Measurements from ENCODE around the gene NTM. TPM values are rescaled to one million over a fixed set of nuclear protein-coding genes. Genes with fewer than 3 reads are reported as not detected.
A peak's percentile ranks its signal among the peaks of the same experiment; 100 is the strongest.

NTM gene
- total RNA-seq, 1 donor from 2014 or later, result 82.7 TPM

GRCh38 chr11:131746201-131746600 is 375.8 kb downstream of the NTM start:
- H3K9me3 Mint-ChIP-seq (ENCODE audit: unreplicated experiment), result no peaks in the 10 kb centered on the region
- H3K4me3 Mint-ChIP-seq (ENCODE audit: unreplicated experiment), result no peak overlapping the region
- no peaks in the 10 kb centered on the region for H3K36me3 Mint-ChIP-seq (ENCODE audit: unreplicated experiment)
- TF ChIP-seq, protein P1, sequence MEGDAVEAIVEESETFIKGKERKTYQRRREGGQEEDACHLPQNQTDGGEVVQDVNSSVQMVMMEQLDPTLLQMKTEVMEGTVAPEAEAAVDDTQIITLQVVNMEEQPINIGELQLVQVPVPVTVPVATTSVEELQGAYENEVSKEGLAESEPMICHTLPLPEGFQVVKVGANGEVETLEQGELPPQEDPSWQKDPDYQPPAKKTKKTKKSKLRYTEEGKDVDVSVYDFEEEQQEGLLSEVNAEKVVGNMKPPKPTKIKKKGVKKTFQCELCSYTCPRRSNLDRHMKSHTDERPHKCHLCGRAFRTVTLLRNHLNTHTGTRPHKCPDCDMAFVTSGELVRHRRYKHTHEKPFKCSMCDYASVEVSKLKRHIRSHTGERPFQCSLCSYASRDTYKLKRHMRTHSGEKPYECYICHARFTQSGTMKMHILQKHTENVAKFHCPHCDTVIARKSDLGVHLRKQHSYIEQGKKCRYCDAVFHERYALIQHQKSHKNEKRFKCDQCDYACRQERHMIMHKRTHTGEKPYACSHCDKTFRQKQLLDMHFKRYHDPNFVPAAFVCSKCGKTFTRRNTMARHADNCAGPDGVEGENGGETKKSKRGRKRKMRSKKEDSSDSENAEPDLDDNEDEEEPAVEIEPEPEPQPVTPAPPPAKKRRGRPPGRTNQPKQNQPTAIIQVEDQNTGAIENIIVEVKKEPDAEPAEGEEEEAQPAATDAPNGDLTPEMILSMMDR (IDR thresholded peaks at IDR 0.05), result no peak
- peaks cover 25% of the 10 kb centered on the region for H3K4me1 Mint-ChIP-seq (ENCODE audit: unreplicated experiment)
- H3K27ac Mint-ChIP-seq (ENCODE audit: unreplicated experiment), result no peak overlapping the region
- H3K27me3 Mint-ChIP-seq (ENCODE audit: unreplicated experiment), result no peaks in the 10 kb centered on the region
- no peak for DNase-seq (ENCODE audit: extremely low spot score, unreplicated experiment)

- TF ChIP-seq, protein P1 (IDR thresholded peaks at IDR 0.05), result peak; percentile 92
- DNase-seq (ENCODE audit: extremely low spot score, unreplicated experiment), result no peak
- no peaks in the 10 kb centered on the region for H3K9me3 Mint-ChIP-seq (ENCODE audit: unreplicated experiment)
- H3K36me3 Mint-ChIP-seq (ENCODE audit: unreplicated experiment), result no peaks in the 10 kb centered on the region
- H3K4me3 Mint-ChIP-seq (ENCODE audit: unreplicated experiment), result no peak overlapping the region
- peaks cover 25% of the 10 kb centered on the region for H3K4me1 Mint-ChIP-seq (ENCODE audit: unreplicated experiment)
- H3K27me3 Mint-ChIP-seq (ENCODE audit: unreplicated experiment), result no peaks in the 10 kb centered on the region
- peak overlapping the region; percentile 41 for H3K27ac Mint-ChIP-seq (ENCODE audit: unreplicated experiment)
Observed at GRCh38 chr11:131748151-131749050, 378.0 kb downstream of the NTM start.

DNA sequence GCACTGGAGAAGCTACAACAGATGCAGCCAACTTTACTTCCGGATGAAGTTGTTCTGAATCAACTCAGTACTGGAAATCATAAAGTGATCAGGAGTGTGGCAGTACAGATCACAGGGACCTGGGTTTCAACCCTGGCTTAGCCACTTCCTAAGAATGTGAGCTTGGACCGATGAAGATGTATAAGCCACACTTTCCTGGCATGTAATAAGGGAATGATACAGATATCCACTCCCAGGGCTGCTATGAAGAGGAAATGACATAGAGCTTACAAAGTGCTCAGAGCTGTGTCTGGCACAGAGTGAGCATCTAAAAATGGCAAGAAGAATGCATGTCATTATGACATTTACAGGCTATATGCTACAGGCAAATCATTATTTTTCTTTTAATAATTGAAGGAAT is 378.7 kb downstream of the NTM start:
- H3K4me1 Mint-ChIP-seq (ENCODE audit: unreplicated experiment), result peaks cover 25% of the 10 kb centered on the region
- H3K27ac Mint-ChIP-seq (ENCODE audit: unreplicated experiment), result peak overlapping the region; percentile 41
- no peak for DNase-seq (ENCODE audit: extremely low spot score, unreplicated experiment)
- H3K27me3 Mint-ChIP-seq (ENCODE audit: unreplicated experiment), result no peaks in the 10 kb centered on the region
- no peaks in the 10 kb centered on the region for H3K9me3 Mint-ChIP-seq (ENCODE audit: unreplicated experiment)
- TF ChIP-seq, protein P1 (IDR thresholded peaks at IDR 0.05), result no peak
- H3K36me3 Mint-ChIP-seq (ENCODE audit: unreplicated experiment), result no peaks in the 10 kb centered on the region
- H3K4me3 Mint-ChIP-seq (ENCODE audit: unreplicated experiment), result no peak overlapping the region

DNA sequence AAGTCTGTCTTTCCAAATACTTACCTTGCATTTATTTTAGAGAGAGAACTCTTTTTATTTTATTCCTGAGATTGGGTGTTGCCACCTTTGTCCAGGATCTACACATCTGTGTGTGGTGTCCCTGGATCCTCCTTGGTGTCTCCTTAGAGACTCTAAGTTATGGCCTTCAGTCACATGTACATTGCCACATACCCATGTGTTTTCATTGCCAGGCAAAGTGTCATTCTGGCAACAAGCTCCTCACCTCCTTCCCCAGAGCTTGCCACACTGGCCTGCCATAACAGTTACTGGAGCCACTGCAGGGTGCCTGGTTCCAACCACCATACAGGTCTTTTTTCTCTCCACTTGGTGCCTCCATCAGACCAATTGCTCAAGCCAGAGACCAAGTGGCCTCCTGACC is 379.7 kb downstream of the NTM start:
- Mint-ChIP-seq H3K4me3 (ENCODE audit: unreplicated experiment) (no peak overlapping the region), H3K27me3 (ENCODE audit: unreplicated experiment) (no peaks in the 10 kb centered on the region), H3K36me3 (ENCODE audit: unreplicated experiment) (no peaks in the 10 kb centered on the region), H3K27ac (ENCODE audit: unreplicated experiment) (no peak overlapping the region), H3K9me3 (ENCODE audit: unreplicated experiment) (no peaks in the 10 kb centered on the region), H3K4me1 (ENCODE audit: unreplicated experiment) (peaks cover 22% of the 10 kb centered on the region)
- TF ChIP-seq, protein P1 (IDR thresholded peaks at IDR 0.05), result no peak
- DNase-seq (ENCODE audit: extremely low spot score, unreplicated experiment), result no peak

DNA sequence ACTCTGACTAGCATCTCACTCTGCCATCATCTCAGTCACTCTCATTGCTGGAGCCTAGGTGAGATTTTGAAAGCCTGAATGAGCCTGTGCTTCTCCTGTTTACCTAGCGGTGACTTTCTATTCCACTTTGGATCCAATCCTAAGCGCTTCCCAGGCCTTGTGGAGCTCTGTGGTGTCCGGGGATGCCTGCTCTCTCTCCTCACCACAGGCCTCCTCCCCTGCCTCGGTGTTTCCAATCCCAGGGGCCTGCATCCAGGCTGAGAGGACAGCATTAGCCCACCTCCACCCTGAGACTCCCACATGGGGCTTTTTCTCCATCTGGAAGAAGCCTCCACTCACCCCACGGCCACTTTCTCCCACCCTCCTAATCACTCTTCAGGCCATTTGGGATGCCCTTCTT is 380.3 kb downstream of the NTM start:
- no peak overlapping the region for H3K27ac Mint-ChIP-seq (ENCODE audit: unreplicated experiment)
- H3K4me3 Mint-ChIP-seq (ENCODE audit: unreplicated experiment), result no peak overlapping the region
- H3K36me3 Mint-ChIP-seq (ENCODE audit: unreplicated experiment), result no peaks in the 10 kb centered on the region
- no peaks in the 10 kb centered on the region for H3K27me3 Mint-ChIP-seq (ENCODE audit: unreplicated experiment)
- TF ChIP-seq, protein P1 (IDR thresholded peaks at IDR 0.05), result no peak
- peaks cover 18% of the 10 kb centered on the region for H3K4me1 Mint-ChIP-seq (ENCODE audit: unreplicated experiment)
- DNase-seq (ENCODE audit: extremely low spot score, unreplicated experiment), result no peak
- H3K9me3 Mint-ChIP-seq (ENCODE audit: unreplicated experiment), result no peaks in the 10 kb centered on the region

Measured in osteocyte (in vitro differentiated cells).